Endometrial microvascular endothelial cells (primary cell): ENCODE results near the gene SRSF4. TPM values are rescaled to one million over a fixed set of nuclear protein-coding genes. Genes with fewer than 3 reads are reported as not detected.

Source experiments
- in situ Hi-C: cut with HindIII; loops from 2 replicates; pipeline ENCODE4 v1.10.0; 2017; ENCODE audit warnings: low sequenced_read_pairs, low pct_unique_long_range_greater_than_20kb; ENCODE audit errors: inconsistent ontology term
- total RNA-seq: library from RNA; depleted of rRNA; stranded (reverse); fragments of >200 nt; gene quantifications from one replicate; pipeline ENCODE4 v1.2.3, GENCODE V29; 2015; ENCODE audit errors: inconsistent ontology term

Gene SRSF4
- total RNA-seq, 1 donor from 2014 or later: 33.2 TPM

DNA sequence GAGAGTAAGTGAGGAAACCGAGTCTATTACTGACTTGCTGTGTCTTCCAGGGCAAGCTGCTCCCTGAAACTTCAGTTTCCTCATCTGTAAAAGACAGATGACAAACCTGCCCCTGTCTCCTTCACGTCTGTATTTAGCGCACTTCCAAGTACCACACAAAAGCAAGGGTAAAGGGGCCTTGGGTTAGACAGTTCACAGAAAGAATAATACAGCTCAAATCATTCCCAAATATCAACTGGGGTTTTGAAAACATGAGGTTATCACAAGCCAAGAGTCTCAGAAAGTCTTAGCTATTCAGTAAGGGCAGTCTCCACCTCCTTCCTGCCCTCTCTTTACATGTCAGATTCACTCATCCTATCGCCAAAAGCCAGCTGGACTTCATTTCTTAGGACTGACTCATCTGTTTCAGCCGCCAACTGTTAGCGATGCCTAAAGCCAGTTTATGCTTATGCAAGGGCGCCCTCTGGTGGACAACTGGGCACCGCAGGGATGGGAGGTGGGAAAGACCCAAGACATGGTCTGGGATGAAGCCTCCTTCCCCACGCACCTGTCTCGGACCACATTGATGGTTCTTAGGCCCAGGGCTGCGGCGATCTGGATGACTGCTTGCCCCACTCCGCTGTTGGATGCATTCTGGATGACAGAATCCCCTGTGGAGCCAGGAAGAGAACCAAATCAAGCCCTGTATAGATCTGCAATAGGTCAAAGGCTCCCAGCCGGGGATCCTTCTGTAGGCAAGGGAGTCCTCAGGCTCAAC lies 21.1 kb upstream of the SRSF4 start:
- in situ Hi-C loops: no loop called here

DNA sequence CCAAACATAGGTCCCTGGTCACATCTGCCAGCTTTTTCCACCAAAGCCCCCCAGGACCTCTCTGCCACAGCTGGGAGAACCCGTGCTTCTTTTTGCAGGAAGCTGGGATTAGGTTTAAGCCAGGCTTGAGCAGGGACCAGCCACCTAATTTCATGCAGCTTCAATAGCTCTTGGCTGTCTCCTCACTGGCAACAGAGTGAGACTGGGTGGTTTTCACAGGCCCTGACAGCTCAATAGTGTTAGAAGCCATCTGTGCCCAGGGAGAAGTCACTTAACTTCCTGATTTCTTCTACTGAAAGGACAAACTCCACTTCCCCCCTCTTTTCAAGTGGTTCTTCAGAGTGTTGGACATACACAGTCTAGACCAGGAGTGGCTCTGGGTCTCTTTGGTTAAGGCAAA lies 20.4 kb upstream of the SRSF4 start:
- in situ Hi-C loops: no loop called here

DNA sequence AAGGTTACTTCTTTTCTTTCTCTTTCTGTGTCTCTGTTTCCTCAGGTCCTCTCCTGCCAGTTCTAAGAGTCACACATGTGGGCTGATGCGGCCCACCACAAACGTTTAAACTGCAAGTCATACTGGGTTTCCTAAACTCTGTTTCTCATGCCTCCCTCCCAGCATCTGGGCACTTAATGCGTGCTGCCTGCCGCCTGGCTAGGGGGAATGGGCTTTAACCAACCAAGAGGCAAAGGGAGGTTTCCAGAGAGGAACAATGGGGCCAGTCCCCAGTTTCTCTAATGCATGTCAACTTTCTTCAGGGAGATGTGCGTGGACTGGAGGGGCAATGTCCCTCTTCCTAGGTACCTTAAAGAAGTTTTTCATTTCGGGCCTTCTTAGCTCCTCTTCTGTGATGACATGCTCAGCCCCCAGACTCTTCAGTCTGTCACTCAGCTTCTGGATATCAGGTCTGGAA lies 19.9 kb upstream of the SRSF4 start:
- in situ Hi-C loops: no loop called here

DNA sequence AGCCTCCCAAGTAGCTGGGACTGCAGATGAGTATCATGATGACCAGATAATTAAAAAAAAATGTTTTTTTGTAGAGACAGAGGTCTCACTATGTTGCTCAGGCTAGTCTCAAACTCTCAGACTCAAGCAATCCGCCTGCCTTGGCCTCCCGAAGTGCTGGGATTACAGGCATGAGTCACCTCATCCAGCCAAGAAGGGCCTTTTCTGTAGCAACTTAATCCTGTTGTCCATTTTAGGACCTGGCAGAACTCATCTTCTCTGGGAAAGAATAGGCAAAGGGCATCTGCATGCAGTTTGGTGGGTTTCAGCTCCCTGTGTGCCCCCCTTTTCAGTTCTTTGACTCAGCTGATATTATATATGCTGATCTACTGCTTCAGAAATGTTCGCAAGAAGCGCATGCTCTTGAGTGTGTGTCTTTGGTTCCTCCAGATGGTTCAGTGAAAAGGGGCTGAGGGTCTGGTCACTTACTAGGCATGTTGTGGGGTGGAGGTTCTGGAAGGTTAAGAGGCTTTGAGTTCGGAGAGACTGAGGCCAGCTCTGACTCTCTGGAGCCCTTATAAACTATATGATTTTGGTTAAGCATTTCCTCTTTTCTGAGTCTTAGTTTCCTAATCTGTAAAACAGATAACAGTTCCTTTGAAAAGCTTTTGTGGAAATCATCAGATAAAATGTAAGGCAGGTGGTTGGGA lies 19.4 kb upstream of the SRSF4 start:
- in situ Hi-C loops: no loop called here

DNA sequence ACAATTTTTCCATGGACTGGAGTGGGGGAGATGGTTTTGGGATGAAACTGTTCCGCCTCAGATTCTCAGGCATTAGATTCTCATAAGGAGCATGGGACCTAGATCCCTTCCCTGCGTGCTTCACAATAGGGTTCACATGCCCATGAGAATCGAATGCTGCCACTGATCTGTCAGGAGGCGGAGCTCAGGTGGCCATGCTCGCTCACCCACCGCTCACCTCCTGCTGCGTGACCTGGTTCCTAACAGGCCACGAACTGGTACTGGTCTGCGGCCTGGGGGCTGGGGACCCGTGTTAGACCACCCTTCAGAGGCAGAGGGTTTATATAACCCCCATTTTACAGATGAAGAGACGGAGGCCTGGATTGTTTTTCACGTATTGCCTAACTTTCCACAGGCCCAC lies 16.3 kb upstream of the SRSF4 start:
- in situ Hi-C loops: no loop called here

DNA sequence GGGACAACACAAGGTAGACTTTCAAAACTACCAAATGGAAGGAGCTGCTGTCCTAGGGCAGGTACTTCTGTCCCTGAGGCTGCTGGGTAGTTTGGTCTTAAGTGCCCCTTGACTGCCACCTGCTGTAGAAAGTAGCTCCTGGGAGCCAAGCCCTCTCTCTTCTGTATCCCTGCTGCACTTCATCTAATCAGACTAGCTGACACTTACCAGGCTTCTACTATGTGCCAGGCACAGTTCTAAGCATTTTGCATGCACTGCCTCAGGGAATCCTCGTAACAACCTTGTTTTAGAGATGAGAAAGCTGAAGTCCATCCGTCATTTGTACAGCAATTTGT lies 15.9 kb upstream of the SRSF4 start:
- in situ Hi-C loops: no loop called here

DNA sequence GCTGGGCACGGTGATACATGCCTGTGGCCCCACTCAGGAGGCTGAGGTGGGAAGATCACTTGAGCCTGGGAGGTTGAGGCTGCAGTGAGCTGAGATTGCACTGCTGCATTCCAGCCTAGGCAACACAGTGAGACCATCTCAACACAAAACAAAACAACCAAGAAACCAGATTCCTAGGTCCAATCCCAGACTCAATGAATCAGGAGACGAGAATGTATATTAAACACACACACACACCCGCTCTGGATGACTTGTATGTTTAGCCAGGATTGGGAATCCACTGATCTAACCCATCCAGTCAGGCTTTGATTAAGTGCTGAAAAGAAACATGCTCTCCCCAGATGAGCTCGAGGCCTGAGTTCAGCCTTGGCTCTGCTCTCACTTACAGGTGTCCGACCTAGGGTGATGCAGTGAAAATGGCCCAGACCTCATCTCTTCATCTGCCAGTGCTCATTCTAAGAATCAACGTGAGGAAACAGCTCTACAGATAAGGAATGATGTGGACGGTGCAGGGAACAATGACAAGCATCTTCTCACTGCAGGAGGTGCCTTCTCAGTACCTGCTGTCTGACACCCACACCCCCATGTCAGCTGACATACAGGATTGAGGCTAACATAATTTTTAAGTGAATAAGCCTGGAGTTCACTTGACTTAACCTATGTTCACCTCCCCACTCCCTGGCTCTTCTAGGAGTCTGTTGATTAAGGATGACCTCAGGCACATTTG lies 15.3 kb upstream of the SRSF4 start:
- in situ Hi-C loops: no loop called here

DNA sequence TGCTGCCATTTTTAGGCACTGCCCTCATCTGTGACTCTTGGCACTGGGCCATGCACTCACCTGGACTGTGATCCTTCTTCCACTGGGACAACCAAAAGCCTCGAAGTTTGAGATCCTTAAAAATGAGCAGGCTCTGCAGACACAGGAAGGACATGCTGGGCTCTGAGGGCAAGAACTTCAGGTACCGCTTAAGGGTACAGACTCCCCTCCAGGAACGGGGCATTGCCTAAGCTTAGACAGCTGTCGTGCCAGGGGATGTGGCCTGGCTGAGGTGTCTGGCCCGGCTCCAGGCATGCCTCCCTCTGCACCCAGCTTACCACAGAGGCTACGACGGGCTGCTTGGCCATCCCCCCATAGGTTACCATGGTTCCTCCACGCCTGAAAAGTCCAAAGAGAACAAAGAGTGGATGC lies 14.2 kb upstream of the SRSF4 start:
- in situ Hi-C loops: no loop called here

DNA sequence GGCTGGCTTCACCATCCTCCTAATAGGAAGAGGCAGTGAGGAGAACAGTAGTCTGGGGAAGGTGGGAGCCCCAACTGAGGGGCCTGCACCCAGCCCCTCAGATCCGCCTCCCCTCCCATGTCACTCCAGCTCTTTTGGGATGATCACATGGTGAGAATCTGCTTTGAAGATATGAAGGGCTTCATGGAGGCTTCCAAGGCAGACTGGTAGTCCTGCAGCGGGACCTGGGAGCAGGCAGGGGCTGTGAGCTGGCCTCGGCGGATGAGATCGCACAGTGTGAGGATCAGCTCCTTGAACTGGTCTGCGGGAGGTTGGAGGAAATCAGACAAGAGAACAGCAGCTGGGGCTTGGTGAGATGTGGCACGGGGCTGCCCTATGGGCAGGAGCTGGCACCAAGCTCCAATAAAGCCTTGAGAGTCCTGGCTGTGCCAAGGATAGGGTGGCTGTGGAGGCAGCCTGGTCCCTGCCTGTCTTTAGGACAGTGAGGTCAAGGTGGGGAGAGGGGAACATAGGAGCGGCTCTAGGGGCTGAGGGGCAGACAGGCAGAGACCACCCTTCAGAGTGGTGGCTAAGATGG lies 12.3 kb upstream of the SRSF4 start:
- in situ Hi-C loops: no loop called here

DNA sequence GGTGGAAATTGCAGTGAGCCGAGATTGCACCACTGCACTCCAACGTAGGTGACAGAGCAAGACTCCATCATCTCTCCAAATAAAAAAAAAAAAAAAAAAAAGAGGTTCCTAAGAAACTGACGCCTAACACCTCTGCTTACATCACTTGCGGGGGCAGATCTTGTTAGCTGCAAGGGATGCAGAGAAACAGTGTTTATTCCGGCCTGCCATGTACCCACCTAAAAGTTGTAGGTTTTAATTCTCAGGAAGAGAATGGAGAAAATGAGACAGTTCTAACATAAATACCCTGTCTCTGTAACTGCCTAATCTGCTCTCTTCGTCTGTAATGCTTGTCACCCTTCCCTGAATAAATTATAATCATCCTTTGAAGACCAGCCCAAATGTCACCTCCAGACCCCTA lies 9.0 kb upstream of the SRSF4 start:
- in situ Hi-C loops: no loop called here

DNA sequence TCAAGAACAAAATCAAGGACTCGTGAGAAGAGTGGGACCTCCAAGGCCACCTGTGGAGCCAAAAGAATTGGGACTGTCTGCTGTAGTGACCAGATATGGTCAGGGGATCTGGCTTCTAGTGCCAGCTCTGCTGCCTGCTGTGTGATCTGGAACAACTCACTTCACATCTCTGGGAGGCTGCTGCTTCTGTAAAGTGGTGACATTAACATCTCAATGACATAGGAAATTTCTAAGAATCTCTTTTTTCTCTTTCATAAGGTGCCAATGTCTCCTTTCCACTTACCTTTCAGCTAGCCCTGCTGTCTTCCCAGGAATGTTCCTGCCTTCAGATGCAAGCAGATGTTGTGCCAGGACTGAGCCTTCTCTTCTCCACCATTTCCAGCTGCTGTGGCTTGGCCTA lies 5.0 kb upstream of the SRSF4 start:
- in situ Hi-C loops: no loop called here

DNA sequence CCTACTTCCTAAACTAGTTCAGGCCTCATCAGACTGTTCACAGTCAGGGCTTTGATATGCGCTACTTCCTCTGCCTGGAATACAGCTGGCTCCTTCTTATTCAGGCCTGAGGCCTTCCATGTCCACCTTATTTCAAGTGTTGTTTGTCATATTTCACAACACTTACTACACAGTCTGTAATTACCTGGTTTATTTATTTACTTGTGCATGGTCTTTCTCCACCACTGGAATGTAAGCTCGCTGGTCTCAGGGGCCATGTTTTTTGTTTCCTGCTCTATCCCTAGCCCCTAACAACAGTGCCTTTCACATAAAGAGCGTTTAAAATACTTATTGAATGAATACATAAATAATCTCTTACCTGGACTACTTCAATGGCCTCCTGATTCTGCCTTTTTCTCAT lies 4.6 kb upstream of the SRSF4 start:
- in situ Hi-C loops: no loop called here

DNA sequence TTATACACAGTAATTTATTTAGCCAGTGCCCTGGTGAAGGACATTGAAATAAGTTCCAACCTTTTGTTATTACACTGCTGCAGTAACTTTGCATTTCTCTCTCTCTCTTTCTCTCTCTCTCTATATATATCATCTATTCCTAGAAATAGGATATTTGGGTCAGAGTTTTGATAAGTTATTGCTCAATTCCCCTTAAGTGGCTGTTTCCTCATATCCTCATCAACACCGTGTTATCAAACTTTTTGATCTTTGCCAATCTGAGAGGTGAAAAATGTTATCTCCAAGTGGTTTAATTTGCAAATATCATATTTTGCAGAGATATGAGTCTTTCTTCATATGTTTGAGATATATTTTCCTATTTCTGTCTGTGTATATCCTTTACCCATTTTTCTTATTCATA lies 1.6 kb upstream of the SRSF4 start:
- in situ Hi-C loops: no loop called here

DNA sequence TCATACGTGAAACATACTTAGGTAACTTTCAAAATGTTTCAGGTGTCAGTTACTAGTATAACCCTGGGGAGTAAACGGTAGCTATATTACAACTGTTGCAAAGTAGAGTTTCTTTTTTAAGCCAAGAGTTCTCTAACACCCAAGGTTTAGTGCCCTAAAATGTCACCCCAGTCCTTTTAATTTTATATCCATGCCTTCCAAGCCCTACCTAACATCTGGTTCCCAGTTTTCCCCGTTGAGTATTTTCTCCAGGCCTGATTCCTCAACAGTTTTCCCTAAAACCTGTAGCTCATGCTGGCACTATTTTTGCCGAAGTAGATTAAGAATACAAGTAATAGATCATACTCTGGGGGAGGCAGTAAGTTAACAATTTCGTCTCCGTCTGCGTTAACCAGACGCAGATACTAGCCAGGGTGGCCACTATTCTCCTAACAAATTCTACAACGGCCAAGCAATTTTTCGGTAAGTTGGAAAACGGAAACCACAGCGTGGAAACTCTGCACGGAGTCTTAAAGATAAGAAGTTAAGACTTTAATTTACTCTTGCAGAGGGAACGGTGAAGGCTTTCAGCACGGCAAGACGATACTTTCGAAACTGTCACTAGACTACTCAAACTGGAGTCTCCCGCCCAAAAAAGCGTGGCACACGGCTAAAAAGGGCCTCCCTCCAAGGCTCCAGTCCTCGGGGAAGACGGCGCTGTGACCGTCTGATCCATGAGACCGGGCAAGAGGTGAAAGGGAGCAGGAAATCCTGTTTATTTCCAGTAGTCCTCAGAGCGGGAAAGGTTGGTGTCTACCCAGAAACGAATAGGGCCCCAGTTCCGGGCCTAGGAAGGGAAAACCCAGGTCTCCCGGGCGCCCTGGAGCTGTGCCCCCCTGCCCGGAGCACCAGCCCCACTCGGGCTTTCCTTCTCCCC lies 945 bp downstream of the SRSF4 start:
- in situ Hi-C loops: no loop called here

DNA sequence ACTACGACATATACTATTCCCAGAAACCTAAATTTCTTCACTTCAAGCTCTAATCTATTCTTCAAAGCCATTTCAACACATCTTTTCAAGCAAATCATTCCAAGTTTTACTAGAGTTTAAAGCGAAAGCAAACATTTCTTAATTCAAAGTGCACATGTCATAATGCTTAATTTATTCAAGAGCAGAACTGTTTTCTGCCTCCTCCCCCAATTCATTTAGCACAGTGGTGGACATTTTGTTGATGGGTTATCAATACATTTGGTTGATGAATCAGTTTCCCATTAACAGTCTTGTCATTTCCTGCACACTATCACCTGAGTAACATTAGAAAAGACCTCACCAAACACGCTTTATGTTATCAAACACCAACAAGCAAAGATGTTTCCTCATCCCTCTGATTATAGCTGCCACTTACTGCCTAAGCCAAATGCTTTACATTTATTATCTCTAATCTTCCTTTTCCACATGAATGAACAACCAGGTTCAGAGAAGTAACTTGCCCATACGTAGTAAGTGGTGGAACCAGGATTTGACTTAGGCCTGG lies 2.0 kb downstream of the SRSF4 start:
- in situ Hi-C loops: no loop called here

DNA sequence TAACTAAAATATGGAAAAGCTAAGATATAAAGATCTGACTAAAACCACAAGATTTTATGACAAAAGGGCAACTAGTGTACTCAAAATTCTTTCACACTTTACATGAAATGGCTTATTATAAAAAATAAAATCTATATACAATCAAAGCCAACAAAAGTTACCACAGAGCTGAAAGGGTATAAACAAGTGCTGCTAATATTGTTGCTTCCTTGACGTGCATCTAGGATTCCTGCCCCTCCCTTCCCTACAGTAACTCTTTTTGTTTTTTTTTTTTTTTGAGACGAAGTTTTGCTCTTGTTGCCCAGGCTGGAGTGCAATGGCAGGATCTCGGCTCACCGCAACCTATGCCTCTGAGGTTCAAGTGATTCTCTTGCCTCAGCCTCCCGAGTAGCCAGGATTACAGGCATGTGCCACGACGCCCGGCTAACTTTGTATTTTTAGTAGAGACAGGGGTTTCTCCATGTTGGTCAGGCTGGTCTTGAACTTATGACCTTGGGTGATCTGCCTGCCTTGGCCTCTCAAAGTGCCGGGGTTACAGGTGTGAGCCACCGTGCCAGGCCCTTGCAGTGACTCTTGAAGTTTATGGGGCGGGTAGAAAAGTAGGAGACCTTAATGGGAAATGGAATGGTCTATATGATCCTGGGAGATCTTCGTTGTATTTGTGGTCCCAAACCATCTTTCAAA lies 4.5 kb downstream of the SRSF4 start:
- in situ Hi-C loops: no loop called here

DNA sequence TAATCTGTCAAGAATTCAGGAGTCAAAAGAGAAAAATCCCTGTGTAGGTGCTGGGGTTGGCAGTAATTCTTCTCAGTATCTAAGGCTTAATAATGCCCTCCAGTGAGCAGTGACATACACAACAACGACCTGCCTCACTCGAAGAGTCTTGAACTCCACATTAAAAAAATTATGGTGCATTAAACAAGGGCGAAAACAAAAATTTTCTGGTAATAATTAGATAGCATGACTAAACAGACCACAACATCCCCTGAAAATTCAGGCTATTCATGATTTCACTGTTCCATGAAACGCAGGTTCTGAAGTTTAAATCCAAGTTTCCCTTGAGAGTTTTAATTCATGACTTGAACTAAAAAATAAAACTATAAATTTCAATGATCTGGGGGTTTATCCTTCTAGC lies 5.1 kb downstream of the SRSF4 start:
- in situ Hi-C loops: no loop called here

DNA sequence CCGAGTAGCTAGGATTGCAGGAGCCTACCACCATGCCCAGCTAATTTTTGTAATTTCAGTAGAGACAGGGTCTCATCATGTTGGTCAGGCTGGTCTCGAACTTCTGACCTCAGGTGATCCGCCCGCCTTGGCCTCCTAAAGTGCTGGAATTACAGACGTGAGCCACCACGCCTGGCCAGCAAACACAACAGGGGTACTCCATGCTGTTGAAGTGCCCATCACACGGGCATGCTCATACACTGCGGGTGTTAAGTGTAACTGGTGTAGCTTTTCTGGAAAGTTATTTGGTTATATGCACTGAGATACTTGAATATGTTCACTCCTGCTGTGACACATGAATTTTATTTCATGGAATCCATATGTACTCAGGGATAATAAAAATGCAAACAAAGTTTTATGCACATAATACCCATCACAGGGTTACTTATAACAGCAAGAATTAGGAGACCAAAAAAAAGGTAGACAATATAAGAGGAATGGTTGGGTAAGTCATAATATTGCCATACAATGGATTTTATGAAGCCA lies 9.2 kb downstream of the SRSF4 start:
- in situ Hi-C loops: no loop called here
